Aorta (tissue), 5 donors: ENCODE data around the gene PLOD3. TPM values are rescaled to one million over a fixed set of nuclear protein-coding genes. Genes with fewer than 3 reads are reported as not detected.
"Not testable (repeated sequence)": the region's sequence is repeated elsewhere in the genome, so short reads cannot be mapped to it uniquely, and the experiment has no call there.

Experiments used
- ATAC-seq: fragments of 200-7000 bp; cut with Tn5 transposase; one replicate; pipeline ENCODE4 v1.9.1; 2022; ENCODE audit warnings: moderate library complexity; ENCODE audit not compliant: low FRiP score
- DNase-seq, 2 donors: peaks; one replicate each; pipeline ENCODE4 v3.0.0-alpha.2; 2020
- H3K27ac ChIP-seq, 2 donors: one replicate each; pipeline ENCODE4 v1.5.1; 2013; ENCODE audit warnings: low read length in 2 of 2, mild to moderate bottlenecking in 2 of 2, moderate library complexity in 2 of 2, control low read depth in 1 of 2, inconsistent platforms in 1 of 2, low read depth in 1 of 2
- H3K27me3 ChIP-seq, 2 donors: one replicate each; pipeline ENCODE4 v1.6.1; 2013; ENCODE audit warnings: control low read depth in 1 of 2, low read length in 1 of 2, mild to moderate bottlenecking in 1 of 2, moderate library complexity in 1 of 2; ENCODE audit not compliant: insufficient read depth in 2 of 2, control insufficient read depth in 1 of 2
- H3K36me3 ChIP-seq, 2 donors: one replicate each; pipeline ENCODE4 v1.6.1; 2013; ENCODE audit warnings: control low read depth in 1 of 2, low read length in 1 of 2, mild to moderate bottlenecking in 1 of 2; ENCODE audit not compliant: insufficient read depth in 2 of 2, control insufficient read depth in 1 of 2
- H3K4me1 ChIP-seq, 2 donors: one replicate each; pipeline ENCODE4 v1.6.1; 2013; ENCODE audit warnings: low read length in 2 of 2, control low read depth in 1 of 2, mild to moderate bottlenecking in 1 of 2, moderate library complexity in 1 of 2; ENCODE audit not compliant: insufficient read depth in 2 of 2, control insufficient read depth in 1 of 2
- H3K4me3 ChIP-seq, 2 donors: one replicate each; pipeline ENCODE4 v1.5.1; 2013; ENCODE audit warnings: low read length in 2 of 2, control low read depth in 1 of 2, mild to moderate bottlenecking in 1 of 2
- H3K9me3 ChIP-seq: one replicate; pipeline ENCODE4 v1.6.1; 2013; ENCODE audit warnings: mild to moderate bottlenecking, low read length; ENCODE audit not compliant: control insufficient read depth
- whole genome bisulfite sequencing, 2 donors: extraction: QIAGEN DNeasy Blood & Tissue Kit; methylation state at CpG; one replicate each; pipeline ENCODE4 v1.1.7; 2013; 5-methylcytosine and 5-hydroxymethylcytosine counted together
- intact Hi-C, 2 donors: fragments of 100-400 bp; cut with DNase I; formaldehyde crosslinking; loops; one replicate each; pipeline versions ENCODE4 v1.14.2 to v1.15.0; 2022
- long read RNA-seq, 2 donors: library from polyadenylated mRNA; unstranded; transcript quantifications; one replicate each; pipeline ENCODE4 v2.0.0, GENCODE V29; 2020 to 2021
- polyA plus RNA-seq, 2 donors: library from polyadenylated mRNA; stranded (reverse); fragments of 200-250 nt; gene quantifications; one replicate each; pipeline ENCODE4 v1.2.3, GENCODE V29; 2013
- total RNA-seq, 2 donors: library from RNA; stranded (reverse); fragmentation: NEBNext Ultra II Directional; extraction: Animal tissue kit (Norgen Biotek cat#: 25700); gene quantifications; one replicate each; pipeline ENCODE4 v1.2.1, GENCODE V29; 2021
- donor health status: healthy with polysubstance abuse.
- donor health status: Bipolar disorder and iron deficiency.
- donor health status: DM: no; HTN: no; CAD: no.
- donor health status: DM: no; HTN: no; CAD: no.
- donor health status: DM: yes; HTN: yes; CAD: no.

Gene PLOD3
- total RNA-seq (10 to 100 TPM; 51.8 to 70.6 TPM), polyA plus RNA-seq (10 to 100 TPM; 27.2 to 48.5 TPM)
- long read RNA-seq, donor 1, transcript PLOD3-201 (19 exons, 2,920 nt) = major isoform, 57 of 125 reads
- long read RNA-seq, donor 1, partial matches to known transcripts = 60 of 125 reads
- long read RNA-seq, donor 1, other reads (novel, unspliced or antisense) = 8 of 125 reads
- long read RNA-seq, donor 2, transcript PLOD3-201 (19 exons, 2,920 nt) = major isoform, 9 of 29 reads
- long read RNA-seq, donor 2, partial matches to known transcripts = 17 of 29 reads
- long read RNA-seq, donor 2, other reads (novel, unspliced or antisense) = 2 of 29 reads

GRCh38 chr7:101217388-101218235 is at the start of gene PLOD3, which contains the start of gene ZNHIT1:
PLOD3 (minus strand) TSS chr7:101217581; CDS start chr7:101217274, 307 bp downstream.
ZNHIT1 (plus strand) TSS chr7:101218165; CDS start chr7:101218196, 31 bp downstream.
- intact Hi-C loops = loop anchor here in 1 of 2 donors (2.0 kb wide), 1 partner anchor 27 kb away; the partner anchor contains the start of gene FIS1

DNA sequence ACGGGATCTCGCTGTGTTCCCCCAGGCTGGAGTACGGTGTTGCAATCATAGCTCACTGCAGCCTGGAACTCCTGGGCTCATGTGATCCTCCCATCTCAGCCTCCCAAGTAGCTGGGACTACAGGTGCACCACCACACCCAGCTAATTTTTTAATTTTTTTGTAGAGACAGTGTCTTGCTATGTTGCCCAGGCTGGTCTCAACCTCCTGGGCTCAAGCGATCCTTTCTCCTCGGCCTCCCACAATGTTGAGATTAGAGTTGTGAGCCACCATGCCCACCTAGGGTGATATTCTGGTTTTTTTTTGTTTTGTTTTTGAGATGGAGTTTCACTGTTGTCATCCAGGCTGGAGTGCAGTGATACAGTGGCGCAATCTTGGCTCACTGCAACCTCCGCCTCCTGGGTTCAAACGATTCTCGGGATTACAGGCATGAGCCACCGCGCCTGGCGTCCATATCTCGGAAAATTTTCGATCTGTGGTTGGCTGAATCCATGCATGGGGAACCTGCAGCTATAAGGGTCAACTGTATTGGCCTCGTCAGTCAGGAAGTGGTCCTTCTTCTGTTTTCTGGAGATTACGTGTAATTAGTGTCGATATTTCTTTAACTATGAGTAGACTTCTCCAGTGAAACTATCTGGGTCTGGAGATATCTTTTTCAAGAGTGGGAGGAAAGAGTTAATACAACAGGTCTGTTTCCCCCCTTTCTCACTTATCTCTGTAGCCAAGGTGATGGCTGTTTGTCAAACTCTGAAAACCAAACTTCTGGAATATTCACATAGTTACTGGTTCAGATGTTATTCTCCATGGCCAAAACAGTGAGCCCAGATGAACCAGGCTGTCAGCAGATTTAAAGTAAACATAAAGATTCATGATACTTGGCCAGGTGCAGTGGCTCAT is 48.5 kb upstream of the PLOD3 start:
- H3K4me1 ChIP-seq = no peaks in the 10 kb centered on the region
- H3K9me3 ChIP-seq = no peaks in the 10 kb centered on the region
- 82 to 84% methylated on average over 17 of the region's 17 CpGs for WGBS, 2 donors
- intact Hi-C loops = no loop called here
- no peak overlapping the region for H3K4me3 ChIP-seq
- H3K27ac ChIP-seq = no peak overlapping the region
- H3K36me3 ChIP-seq = no peaks in the 10 kb centered on the region
- no peak for ATAC-seq
- no peak for DNase-seq
- no peaks in the 10 kb centered on the region for H3K27me3 ChIP-seq

More at GRCh38 chr7:101217388-101218235, at the start of gene PLOD3, which contains the start of gene ZNHIT1:
- DNase-seq (peak; percentile 97 to 99), ATAC-seq (peak; percentile 91)
- no peaks in the 10 kb centered on the region for H3K4me1 ChIP-seq
- no peaks in the 10 kb centered on the region for H3K9me3 ChIP-seq
- 1% methylated on average over 53 to 57 of the region's 57 CpGs for WGBS, 2 donors
- H3K4me3 ChIP-seq = peak within 1 kb of the TSS; percentile 52 to 83
- H3K27me3 ChIP-seq = no peaks in the 10 kb centered on the region
- H3K36me3 ChIP-seq = no peaks in the 10 kb centered on the region
- H3K27ac ChIP-seq = peak within 1 kb of the TSS in 1 of 2 donors; percentile 66

DNA sequence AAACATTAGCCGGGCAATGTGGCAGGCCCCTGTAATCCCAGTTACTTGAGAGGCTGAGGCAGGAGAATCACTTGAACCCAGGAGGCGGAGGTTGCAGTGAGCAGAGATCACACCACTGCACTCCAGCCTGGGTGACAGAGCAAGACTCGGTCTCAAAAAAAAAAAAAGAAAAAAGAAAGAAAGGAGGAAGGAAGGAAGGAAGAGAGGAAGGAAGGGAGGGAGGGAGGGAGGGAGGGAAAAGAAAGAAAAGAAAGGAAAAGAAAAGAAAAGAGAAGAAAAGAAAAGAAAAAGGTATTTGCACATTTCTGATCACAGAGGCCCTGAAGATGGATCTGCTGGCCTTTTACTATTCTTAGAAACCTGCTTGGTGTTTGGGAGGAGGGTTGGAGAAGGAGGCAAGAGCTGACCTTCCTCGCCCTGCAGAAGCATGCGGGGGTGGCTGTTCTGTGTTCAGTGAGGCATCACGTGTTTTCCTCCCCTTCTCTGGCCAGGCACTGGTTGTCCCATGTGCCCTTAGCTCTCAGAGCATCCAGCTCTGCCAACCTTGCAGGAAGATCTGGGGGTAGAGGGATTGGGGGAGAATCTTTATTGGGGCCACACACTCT is 46.8 kb upstream of the PLOD3 start:
- not testable (repeated sequence) for ATAC-seq, H3K36me3 ChIP-seq

GRCh38 chr7:101258243-101258731 is 40.9 kb upstream of the PLOD3 start:
- H3K4me3 ChIP-seq = no peak overlapping the region
- DNase-seq = no peak
- H3K27me3 ChIP-seq = no peaks in the 10 kb centered on the region
- WGBS, 2 donors = 37 to 43% methylated on average over 7 of the region's 7 CpGs
- H3K27ac ChIP-seq = no peak overlapping the region
- H3K4me1 ChIP-seq = no peaks in the 10 kb centered on the region
- ATAC-seq = no peak
- no peaks in the 10 kb centered on the region for H3K36me3 ChIP-seq
- intact Hi-C loops = no loop called here
- no peaks in the 10 kb centered on the region for H3K9me3 ChIP-seq

More for the DNA sequence above, 46.8 kb upstream of the PLOD3 start:
- H3K4me3 ChIP-seq, DNase-seq, intact Hi-C loops, H3K27me3 ChIP-seq, H3K9me3 ChIP-seq, H3K27ac ChIP-seq, H3K4me1 ChIP-seq: not testable (repeated sequence)
- 45 to 48% methylated on average over 6 of the region's 6 CpGs for WGBS, 2 donors

GRCh38 chr7:101255796-101256195 is 38.4 kb upstream of the PLOD3 start:
- ATAC-seq = no peak

DNA sequence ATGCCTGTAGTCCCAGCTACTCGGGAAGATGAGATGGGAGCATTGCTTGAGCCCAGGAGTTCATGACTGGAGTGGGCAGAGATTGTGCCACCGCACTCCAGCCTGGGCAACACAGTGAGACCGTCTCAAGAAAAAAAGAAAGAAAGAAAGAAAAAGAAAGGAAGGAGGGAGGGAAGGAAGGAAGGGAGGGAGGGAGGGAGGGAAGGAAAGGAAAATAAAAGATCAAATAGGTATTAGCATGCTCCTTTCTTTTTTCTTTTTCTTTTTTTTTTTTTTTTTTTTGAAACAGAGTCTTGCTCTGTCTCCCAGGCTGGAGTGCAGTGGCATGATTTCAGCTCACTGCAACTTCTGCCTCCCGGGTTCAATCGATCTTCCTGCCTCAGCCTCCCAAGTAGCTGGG is 35.8 kb upstream of the PLOD3 start:
- H3K27me3 ChIP-seq, intact Hi-C loops, H3K4me1 ChIP-seq, DNase-seq, H3K36me3 ChIP-seq, H3K9me3 ChIP-seq, H3K4me3 ChIP-seq, ATAC-seq, H3K27ac ChIP-seq: not testable (repeated sequence)
- 78 to 87% methylated on average over 5 of the region's 5 CpGs for WGBS, 2 donors

More at GRCh38 chr7:101255796-101256195, 38.4 kb upstream of the PLOD3 start:
- 28 to 38% methylated on average over 4 of the region's 4 CpGs for WGBS, 2 donors
- Histone ChIP-seq H3K36me3 (no peaks in the 10 kb centered on the region), H3K4me3 (no peak overlapping the region), H3K27me3 (no peaks in the 10 kb centered on the region), H3K9me3 (no peaks in the 10 kb centered on the region), H3K4me1 (no peaks in the 10 kb centered on the region), H3K27ac (no peak overlapping the region)
- intact Hi-C loops = no loop called here
- no peak for DNase-seq

DNA sequence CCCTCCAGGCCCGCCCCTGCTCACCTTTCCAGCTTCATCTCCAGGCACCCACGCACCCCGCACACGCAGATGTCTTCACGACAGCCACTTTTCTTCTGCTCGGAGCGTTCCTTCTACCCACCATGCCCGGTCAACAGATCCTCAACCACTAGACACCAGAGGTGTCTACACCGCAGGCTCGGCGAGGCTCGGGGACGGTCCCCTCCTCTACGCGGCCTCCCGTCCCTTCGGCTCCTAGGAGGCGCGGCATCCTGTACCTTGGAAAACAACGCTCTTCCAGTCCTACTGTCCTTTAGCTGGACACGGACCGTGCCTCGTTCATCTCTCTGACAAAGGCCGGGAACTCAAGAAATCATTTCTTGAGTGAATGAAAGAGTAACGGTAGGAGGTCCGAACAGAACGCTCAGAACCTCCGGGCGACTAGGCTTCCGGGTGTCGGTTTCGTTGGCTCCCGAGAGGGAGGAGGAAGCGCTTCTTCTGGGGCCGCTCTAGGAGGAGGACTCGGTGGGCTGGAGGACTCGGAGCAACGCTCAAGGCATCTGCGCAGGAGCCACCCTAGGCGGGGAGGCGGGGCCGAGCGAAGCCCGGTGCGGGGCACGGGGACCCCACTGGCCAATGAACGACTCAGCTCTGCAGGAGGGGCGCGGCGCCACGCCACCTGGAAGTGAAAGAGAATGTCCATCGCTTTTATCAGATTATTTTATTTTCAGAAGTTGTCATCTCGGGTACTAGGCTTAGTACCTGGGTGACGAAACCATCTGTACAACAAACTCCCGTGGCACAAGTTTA is 34.7 kb upstream of the PLOD3 start:
- Histone ChIP-seq H3K4me1 (no peaks in the 10 kb centered on the region), H3K36me3 (no peaks in the 10 kb centered on the region), H3K27me3 (no peaks in the 10 kb centered on the region), H3K9me3 (no peaks in the 10 kb centered on the region), H3K27ac (no peak overlapping the region), H3K4me3 (peak overlapping the region; percentile 55 to 57)
- intact Hi-C loops = no loop called here
- peak; percentile 100 for ATAC-seq
- DNase-seq = peak; percentile 99 to 100
- 1% methylated on average over 53 to 55 of the region's 55 CpGs for WGBS, 2 donors
